ENCODE measurements around the gene MPHOSPH9. TPM values are rescaled to one million over a fixed set of nuclear protein-coding genes. Genes with fewer than 3 reads are reported as not detected.
A peak's percentile ranks its signal among the peaks of the same experiment; 100 is the strongest.

Gene MPHOSPH9
- total and polyA plus RNA-seq, 2 of the 4 experiments (the other 2 are of a cell fraction): 7.6 to 17.0 TPM

GRCh38 chr12:123269395-123269892, 36.5 kb upstream of the MPHOSPH9 start:
- H2BK15ac ChIP-seq (ENCODE audit: low read depth, low read length): 0 out of 3 replicates have a peak overlapping the region, but pooled peaks have one; percentile 54
- peak overlapping the region; percentile 85 for H3K27ac ChIP-seq (ENCODE audit: insufficient read depth, low read length)
- peak overlapping the region; percentile 90 for H2AFZ ChIP-seq (replicated peaks; ENCODE audit: low read length, poor library complexity)
- H3K36me3 ChIP-seq (ENCODE audit: control insufficient read depth, insufficient read depth, low read length): peaks cover 26% of the 10 kb centered on the region
- peaks cover 9 to 51% of the 10 kb centered on the region in 2 experiments; a peak in 2 of 4 replicates for H3K79me1 ChIP-seq (ENCODE audit: low read depth in 1 of 2, low read length in 2 of 2)
- peaks cover 18% of the 10 kb centered on the region for H3K9me1 ChIP-seq (ENCODE audit: insufficient read depth, low read length)
- peaks cover 49% of the 10 kb centered on the region for H4K20me1 ChIP-seq (ENCODE audit: insufficient read depth, low read length)
- peak overlapping the region; percentile 96 for H4K91ac ChIP-seq (ENCODE audit: insufficient read depth, low read depth, low read length)
- dilution Hi-C loops (cut with HindIII; ENCODE audit: low sequenced_read_pairs, unreplicated experiment) (no loop called here), intact Hi-C loops (cut with micrococcal nuclease) (no loop called here), in situ Hi-C loops (cut with MboI; ENCODE audit: low sequenced_read_pairs) (no loop called here)
- H3K18ac ChIP-seq (ENCODE audit: low read depth, low read length): peak overlapping the region; percentile 36; the same call in 1 of the 2 replicates
- peak overlapping the region; percentile 91 for H3K4me2 ChIP-seq (ENCODE audit: low read depth, low read length)
- peak overlapping the region; percentile 99 for H2AK9ac ChIP-seq (replicated peaks; ENCODE audit: low read depth, low read length, poor library complexity)
- peak overlapping the region; percentile 99 for H3K4ac ChIP-seq (ENCODE audit: low read depth, low read length)
- POLR2A ChIA-PET (ENCODE audit: unreplicated experiment): interaction anchor here (0.6 to 0.7 kb wide), 2 partner anchors 9 to 13 kb away, joined by 9 to 10 read pairs; no protein-coding TSS in a partner anchor
- H2BK20ac ChIP-seq (ENCODE audit: low read depth, low read length): no peak overlapping the region
- TF ChIP-seq CTCF (conservative IDR thresholded peaks at IDR 0.05; ENCODE audit: low read depth, low read length): 0 out of 2 replicates have a peak, but pooled peaks have one; percentile 7
- peak; percentile 31; the same call in 1 of the 2 replicates for TF ChIP-seq MAZ (IDR thresholded peaks at IDR 0.05; ENCODE audit: borderline replicate concordance, low read depth, low read length)
- TF ChIP-seq POLR2A (IDR thresholded peaks at IDR 0.05; ENCODE audit: low read depth, low read length): peak; percentile 21; the same call in 1 of the 2 replicates
- TF ChIP-seq USF2 (IDR thresholded peaks at IDR 0.05; ENCODE audit: low read depth, low read length): no peak
- 0 out of 2 replicates have a peak, but pooled peaks have one; percentile 9 for TF ChIP-seq MXI1 (IDR thresholded peaks at IDR 0.05; ENCODE audit: borderline replicate concordance, low read depth, low read length)
- DNase-seq (peak; percentile 61), ATAC-seq (ENCODE audit: low read depth) (peak; percentile 31)
- H3K9ac ChIP-seq (ENCODE audit: low read depth, low read length): peak overlapping the region; percentile 90
- H4K8ac ChIP-seq (ENCODE audit: low read depth in 2 of 2, low read length in 2 of 2): peak overlapping the region; percentile 91 to 97
- WGBS, 2 experiments (ENCODE audit: extremely low coverage in 2 of 2, insufficient read length in 1 of 2): 11% methylated on average over 5 of the region's 32 CpGs; no CpG with 5 or more reads in 1 of the 2 experiments
- H3K4me1 ChIP-seq (ENCODE audit: control insufficient read depth, insufficient read depth, low read length): peaks cover 17% of the 10 kb centered on the region
- H3K4me3 ChIP-seq (ENCODE audit: insufficient read depth, low read depth, low read length): peak overlapping the region; percentile 74
- H3K14ac ChIP-seq (replicated peaks; ENCODE audit: low read depth, low read length): peak overlapping the region; percentile 100
- H4K5ac ChIP-seq (ENCODE audit: low read depth, low read length): peak overlapping the region; percentile 87
- H3K23ac ChIP-seq (ENCODE audit: low read depth, low read length): peak overlapping the region; percentile 98; the same call in 1 of the 2 replicates
- H2AK5ac ChIP-seq (ENCODE audit: low read depth, low read length): peak overlapping the region; percentile 96
- CTCF ChIA-PET: interaction anchor here (0.5 to 0.6 kb wide), 2 partner anchors 52 to 318 kb away, joined by 3 to 4 read pairs; no protein-coding TSS in a partner anchor
- H3K56ac ChIP-seq (ENCODE audit: extremely low read depth, insufficient read depth, low read length): peak overlapping the region; percentile 98
- peak overlapping the region; percentile 87 for H2BK5ac ChIP-seq (ENCODE audit: low read depth, low read length, poor library complexity, severe bottlenecking)
- BruUV-seq (replicated peaks): no TSS peak
- H2BK120ac ChIP-seq (ENCODE audit: low read depth, low read length): peak overlapping the region; percentile 53; the same call in 1 of the 2 replicates
- no peaks in the 10 kb centered on the region for H3K27me3 ChIP-seq (ENCODE audit: control insufficient read depth, insufficient read depth, low read length)
- no peaks in the 10 kb centered on the region for H3K9me3 ChIP-seq (ENCODE audit: control insufficient read depth, insufficient read depth, low read length)

All from IMR-90 (cell line).